ENCODE results near the gene ADPRM. TPM values are rescaled to one million over a fixed set of nuclear protein-coding genes. Genes with fewer than 3 reads are reported as not detected.

The ADPRM gene
- polyA plus RNA-seq, 1 donor (not counting 4 experiments of a cell fraction or from before 2014, with no cell fraction given), result 15.0 TPM

GRCh38 chr17:10702574-10702973, 5.2 kb downstream of the ADPRM start:
- Histone ChIP-seq H3K9me3 (ENCODE audit: control insufficient read depth, low read depth, low read length) (no peaks in the 10 kb centered on the region), H3K9me1 (ENCODE audit: control insufficient read depth, extremely low read depth, insufficient read depth, low read length) (no peaks in the 10 kb centered on the region), H3K36me3 (ENCODE audit: control insufficient read depth in 2 of 2, extremely low read depth in 1 of 2, insufficient read depth in 2 of 2, low read length in 2 of 2) (peaks cover 5 to 7% of the 10 kb centered on the region in 2 experiments), H3K9ac (ENCODE audit: control insufficient read depth, extremely low read depth, insufficient read depth, low read length) (no peak overlapping the region), H3K27ac (ENCODE audit: control insufficient read depth, insufficient read depth, low read length) (no peak overlapping the region), H3K4me2 (ENCODE audit: control insufficient read depth, extremely low read depth, insufficient read depth, low read depth, low read length) (no peak overlapping the region), H3K4me3 (ENCODE audit: control insufficient read depth in 2 of 3, extremely low read depth in 1 of 3, insufficient read depth in 2 of 3, low read depth in 1 of 3, low read length in 3 of 3) (no peak overlapping the region), H3K27me3 (ENCODE audit: control insufficient read depth, extremely low read depth, insufficient read depth, low read length) (no peaks in the 10 kb centered on the region), H4K20me1 (ENCODE audit: control insufficient read depth, extremely low read depth, insufficient read depth, low read length) (no peaks in the 10 kb centered on the region), H3K79me2 (ENCODE audit: control insufficient read depth, insufficient read depth, low read length) (peaks cover 33% of the 10 kb centered on the region), H2AFZ (ENCODE audit: control insufficient read depth, low read length) (no peak overlapping the region), H3K4me1 (ENCODE audit: control insufficient read depth, extremely low read depth, insufficient read depth, low read length) (peaks cover 8% of the 10 kb centered on the region)
- no peak for DNase-seq (ENCODE audit: low read depth, low spot score)
- dilution Hi-C loops (cut with MboI; ENCODE audit: extremely low pct_ligation_motif_present, low sequenced_read_pairs), result no loop called here
- TF ChIP-seq EZH2 (IDR thresholded peaks at IDR 0.05; ENCODE audit: low read length), result no peak
- no peak for FAIRE-seq

- no peak for DNase-seq (ENCODE audit: low read depth, low spot score)
- Histone ChIP-seq H3K9me1 (ENCODE audit: control insufficient read depth, extremely low read depth, insufficient read depth, low read length) (no peaks in the 10 kb centered on the region), H3K4me1 (ENCODE audit: control insufficient read depth, extremely low read depth, insufficient read depth, low read length) (peaks cover 6% of the 10 kb centered on the region), H4K20me1 (ENCODE audit: control insufficient read depth, extremely low read depth, insufficient read depth, low read length) (no peaks in the 10 kb centered on the region), H2AFZ (ENCODE audit: control insufficient read depth, low read length) (no peak overlapping the region), H3K9me3 (ENCODE audit: control insufficient read depth, low read depth, low read length) (no peaks in the 10 kb centered on the region), H3K4me2 (ENCODE audit: control insufficient read depth, extremely low read depth, insufficient read depth, low read depth, low read length) (no peak overlapping the region), H3K79me2 (ENCODE audit: control insufficient read depth, insufficient read depth, low read length) (peaks cover 17% of the 10 kb centered on the region), H3K4me3 (ENCODE audit: control insufficient read depth in 2 of 3, extremely low read depth in 1 of 3, insufficient read depth in 2 of 3, low read depth in 1 of 3, low read length in 3 of 3) (no peak overlapping the region), H3K27ac (ENCODE audit: control insufficient read depth, insufficient read depth, low read length) (no peak overlapping the region), H3K27me3 (ENCODE audit: control insufficient read depth, extremely low read depth, insufficient read depth, low read length) (no peaks in the 10 kb centered on the region), H3K36me3 (ENCODE audit: control insufficient read depth in 2 of 2, extremely low read depth in 1 of 2, insufficient read depth in 2 of 2, low read length in 2 of 2) (peaks cover 13 to 15% of the 10 kb centered on the region in 2 experiments), H3K9ac (ENCODE audit: control insufficient read depth, extremely low read depth, insufficient read depth, low read length) (no peak overlapping the region)
- no peak for FAIRE-seq
- dilution Hi-C loops (cut with MboI; ENCODE audit: extremely low pct_ligation_motif_present, low sequenced_read_pairs), result no loop called here
- no peak for TF ChIP-seq CTCF (optimal IDR thresholded peaks at IDR 0.05 in 1 of 3, IDR thresholded peaks at IDR 0.05 in 1 of 3, conservative IDR thresholded peaks at IDR 0.05 in 1 of 3; ENCODE audit: extremely low read depth in 1 of 3, insufficient read depth in 2 of 3, low read length in 3 of 3)
- no peak for TF ChIP-seq EZH2 (IDR thresholded peaks at IDR 0.05; ENCODE audit: low read length)
Observed at GRCh38 chr17:10705727-10706126, 8.3 kb downstream of the ADPRM start.

- H3K4me1 ChIP-seq (ENCODE audit: control insufficient read depth, extremely low read depth, insufficient read depth, low read length), result no peaks in the 10 kb centered on the region
- dilution Hi-C loops (cut with MboI; ENCODE audit: extremely low pct_ligation_motif_present, low sequenced_read_pairs), result no loop called here
Observed at GRCh38 chr17:10713318-10713717, 15.9 kb downstream of the ADPRM start.

More at GRCh38 chr17:10713318-10713717, 15.9 kb downstream of the ADPRM start:
- H3K9me3 ChIP-seq (ENCODE audit: control insufficient read depth, low read depth, low read length), result no peaks in the 10 kb centered on the region
- TF ChIP-seq CTCF (optimal IDR thresholded peaks at IDR 0.05 in 1 of 3, IDR thresholded peaks at IDR 0.05 in 1 of 3, conservative IDR thresholded peaks at IDR 0.05 in 1 of 3; ENCODE audit: extremely low read depth in 1 of 3, insufficient read depth in 2 of 3, low read length in 3 of 3) (no peak), EZH2 (IDR thresholded peaks at IDR 0.05; ENCODE audit: low read length) (no peak)
- FAIRE-seq, result no peak
- H3K27ac ChIP-seq (ENCODE audit: control insufficient read depth, insufficient read depth, low read length), result no peak overlapping the region
- H3K27me3 ChIP-seq (ENCODE audit: control insufficient read depth, extremely low read depth, insufficient read depth, low read length), result no peaks in the 10 kb centered on the region
- H3K9ac ChIP-seq (ENCODE audit: control insufficient read depth, extremely low read depth, insufficient read depth, low read length), result no peak overlapping the region
- H2AFZ ChIP-seq (ENCODE audit: control insufficient read depth, low read length), result no peak overlapping the region
- H3K36me3 ChIP-seq (ENCODE audit: control insufficient read depth in 2 of 2, extremely low read depth in 1 of 2, insufficient read depth in 2 of 2, low read length in 2 of 2), result peaks cover 10 to 19% of the 10 kb centered on the region in 2 experiments
- no peak overlapping the region for H3K4me3 ChIP-seq (ENCODE audit: control insufficient read depth in 2 of 3, extremely low read depth in 1 of 3, insufficient read depth in 2 of 3, low read depth in 1 of 3, low read length in 3 of 3)
- H3K9me1 ChIP-seq (ENCODE audit: control insufficient read depth, extremely low read depth, insufficient read depth, low read length), result no peaks in the 10 kb centered on the region
- no peak overlapping the region for H3K4me2 ChIP-seq (ENCODE audit: control insufficient read depth, extremely low read depth, insufficient read depth, low read depth, low read length)
- no peaks in the 10 kb centered on the region for H4K20me1 ChIP-seq (ENCODE audit: control insufficient read depth, extremely low read depth, insufficient read depth, low read length)
- DNase-seq (ENCODE audit: low read depth, low spot score), result no peak
- no peaks in the 10 kb centered on the region for H3K79me2 ChIP-seq (ENCODE audit: control insufficient read depth, insufficient read depth, low read length)
